ENCODE measurements around the gene ZNF207.

Gene ZNF207

GRCh38 chr17:32349854-32350665 is at the start of gene ZNF207:
Gene ZNF207 (plus strand): TSS chr17:32350157. CDS start chr17:32350286, 129 bp downstream.
- H3K79me2 ChIP-seq (ENCODE audit: insufficient read depth, low read length), result peaks cover 50% of the 10 kb centered on the region
- H3F3A ChIP-seq (ENCODE audit: insufficient read depth), result peaks cover 13% of the 10 kb centered on the region
- peak within 1 kb of the TSS; percentile 84 for H3K27ac ChIP-seq (ENCODE audit: low read depth, low read length)
- peak within 1 kb of the TSS; percentile 88 for H3K4me3 ChIP-seq (ENCODE audit: insufficient read depth, low read length, poor library complexity, severe bottlenecking)
- peaks cover 33% of the 10 kb centered on the region for H4K20me1 ChIP-seq (ENCODE audit: low read depth, low read length)
- peak within 1 kb of the TSS; percentile 85 for H2AFZ ChIP-seq (ENCODE audit: low read depth, low read length, severe bottlenecking)
- no peaks in the 10 kb centered on the region for H3K9me2 ChIP-seq (replicated peaks; ENCODE audit: insufficient read depth, low read length)
- H3K36me3 ChIP-seq (ENCODE audit: low read length), result peaks cover 32% of the 10 kb centered on the region
- TF ChIP-seq EZH2phosphoT487 (conservative IDR thresholded peaks at IDR 0.05; ENCODE audit: low read length) (no peak), CTCF (IDR thresholded peaks at IDR 0.05; ENCODE audit: insufficient read depth, low read length, poor library complexity, severe bottlenecking) (no peak)
- H3K9me3 ChIP-seq (ENCODE audit: insufficient read depth, low read length), result no peaks in the 10 kb centered on the region
- peak within 1 kb of the TSS; percentile 97 for H3K9ac ChIP-seq (ENCODE audit: low read length)
- H3K27me3 ChIP-seq (ENCODE audit: low read length), result no peaks in the 10 kb centered on the region
- peak within 1 kb of the TSS; percentile 96 for H3K4me2 ChIP-seq (ENCODE audit: low read depth, low read length, poor library complexity, severe bottlenecking)

DNA sequence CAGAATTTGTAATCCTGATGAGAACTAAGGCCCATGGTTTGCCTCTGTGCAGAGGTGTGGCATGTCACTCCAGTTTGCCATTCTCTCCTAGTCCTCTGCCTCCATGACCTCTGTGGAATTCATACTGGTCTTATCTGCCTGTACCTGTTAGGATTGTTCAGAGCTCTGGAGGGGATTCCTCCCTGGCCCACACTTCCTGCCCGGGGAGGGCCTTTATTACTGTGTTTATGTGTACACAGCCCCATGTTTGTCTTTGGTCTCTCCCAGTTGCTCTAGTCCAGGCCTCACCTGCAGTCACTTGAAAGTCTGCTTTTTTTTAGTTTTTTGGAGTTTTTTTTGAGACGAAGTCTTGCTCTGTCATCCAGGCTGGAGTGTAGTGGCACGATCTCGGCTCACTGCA is 47.9 kb upstream of the ZNF207 start:
- H3K9me3 ChIP-seq (ENCODE audit: insufficient read depth, low read length), result no peaks in the 10 kb centered on the region
- H3K27ac ChIP-seq (ENCODE audit: low read depth, low read length), result no peak overlapping the region
- no peaks in the 10 kb centered on the region for H3K9me2 ChIP-seq (replicated peaks; ENCODE audit: insufficient read depth, low read length)
- no peaks in the 10 kb centered on the region for H3K79me2 ChIP-seq (ENCODE audit: insufficient read depth, low read length)
- H3K36me3 ChIP-seq (ENCODE audit: low read length), result no peaks in the 10 kb centered on the region
- H3K4me2 ChIP-seq (ENCODE audit: low read depth, low read length, poor library complexity, severe bottlenecking), result no peak overlapping the region
- H3F3A ChIP-seq (ENCODE audit: insufficient read depth), result no peaks in the 10 kb centered on the region
- no peak overlapping the region for H2AFZ ChIP-seq (ENCODE audit: low read depth, low read length, severe bottlenecking)
- no peak overlapping the region for H3K4me3 ChIP-seq (ENCODE audit: insufficient read depth, low read length, poor library complexity, severe bottlenecking)
- no peaks in the 10 kb centered on the region for H3K27me3 ChIP-seq (ENCODE audit: low read length)
- H4K20me1 ChIP-seq (ENCODE audit: low read depth, low read length), result no peaks in the 10 kb centered on the region
- H3K9ac ChIP-seq (ENCODE audit: low read length), result no peak overlapping the region
- TF ChIP-seq CTCF (IDR thresholded peaks at IDR 0.05; ENCODE audit: insufficient read depth, low read length, poor library complexity, severe bottlenecking), result no peak
- TF ChIP-seq EZH2phosphoT487 (conservative IDR thresholded peaks at IDR 0.05; ENCODE audit: low read length), result no peak

GRCh38 chr17:32302860-32303649 is 46.9 kb upstream of the ZNF207 start:
- no peak overlapping the region for H3K27ac ChIP-seq (ENCODE audit: low read depth, low read length)
- H3K9me2 ChIP-seq (replicated peaks; ENCODE audit: insufficient read depth, low read length), result no peaks in the 10 kb centered on the region
- no peaks in the 10 kb centered on the region for H3F3A ChIP-seq (ENCODE audit: insufficient read depth)
- H3K27me3 ChIP-seq (ENCODE audit: low read length), result no peaks in the 10 kb centered on the region
- no peak overlapping the region for H3K4me3 ChIP-seq (ENCODE audit: insufficient read depth, low read length, poor library complexity, severe bottlenecking)
- no peak overlapping the region for H3K9ac ChIP-seq (ENCODE audit: low read length)
- no peaks in the 10 kb centered on the region for H3K9me3 ChIP-seq (ENCODE audit: insufficient read depth, low read length)
- H2AFZ ChIP-seq (ENCODE audit: low read depth, low read length, severe bottlenecking), result no peak overlapping the region
- H3K4me2 ChIP-seq (ENCODE audit: low read depth, low read length, poor library complexity, severe bottlenecking), result no peak overlapping the region
- H3K36me3 ChIP-seq (ENCODE audit: low read length), result no peaks in the 10 kb centered on the region
- TF ChIP-seq EZH2phosphoT487 (conservative IDR thresholded peaks at IDR 0.05; ENCODE audit: low read length) (no peak), CTCF (IDR thresholded peaks at IDR 0.05; ENCODE audit: insufficient read depth, low read length, poor library complexity, severe bottlenecking) (no peak)
- H3K79me2 ChIP-seq (ENCODE audit: insufficient read depth, low read length), result no peaks in the 10 kb centered on the region
- H4K20me1 ChIP-seq (ENCODE audit: low read depth, low read length), result no peaks in the 10 kb centered on the region

Measured in SU-DHL-6 (cell line).